Duodenal mucosa (tissue), 2 donors: ENCODE results near the gene PCP4.

ENCODE experiments used
- H3K27ac ChIP-seq: one replicate; pipeline ENCODE4 v1.7.0; 2013; ENCODE audit warnings: low read depth, low read length
- H3K27me3 ChIP-seq, 2 donors: one replicate each; pipeline ENCODE4 v1.7.0; 2013; ENCODE audit warnings: low read length in 2 of 2, control low read depth in 1 of 2; ENCODE audit not compliant: insufficient read depth in 2 of 2, control insufficient read depth in 1 of 2
- H3K36me3 ChIP-seq, 2 donors: one replicate each; pipeline ENCODE4 v1.7.0; 2013; ENCODE audit warnings: low read length in 2 of 2, control low read depth in 1 of 2; ENCODE audit not compliant: insufficient read depth in 2 of 2, control insufficient read depth in 1 of 2
- H3K4me1 ChIP-seq, 2 donors: one replicate each; pipeline ENCODE4 v1.7.0; 2013; ENCODE audit warnings: low read length in 2 of 2, control low read depth in 1 of 2; ENCODE audit not compliant: insufficient read depth in 2 of 2, control insufficient read depth in 1 of 2
- H3K4me3 ChIP-seq, 2 donors: one replicate each; pipeline ENCODE4 v1.7.0; 2013; ENCODE audit warnings: low read length in 2 of 2, low read depth in 1 of 2
- H3K9ac ChIP-seq, 2 donors: one replicate each; pipeline ENCODE4 v1.7.0; 2013; ENCODE audit warnings: low read length in 2 of 2, low read depth in 1 of 2
- H3K9me3 ChIP-seq, 2 donors: one replicate each; pipeline ENCODE4 v1.7.0; 2013; ENCODE audit warnings: low read length in 2 of 2, control low read depth in 1 of 2; ENCODE audit not compliant: control insufficient read depth in 1 of 2

PCP4 gene

GRCh38 chr21:39867198-39867650, at the start of gene PCP4:
TSS of gene PCP4 (plus strand) at chr21:39867438. CDS start at chr21:39867502, 64 bp downstream.
- Histone ChIP-seq H3K4me3 (no peak within 1 kb of the TSS), H3K9ac (no peak within 1 kb of the TSS), H3K9me3 (no peaks in the 10 kb centered on the region), H3K27me3 (peaks cover 4 to 6% of the 10 kb centered on the region in 2 donors), H3K27ac (no peak within 1 kb of the TSS), H3K36me3 (no peaks in the 10 kb centered on the region), H3K4me1 (no peaks in the 10 kb centered on the region)

- no peaks in the 10 kb centered on the region for H3K4me1 ChIP-seq
- H3K27ac ChIP-seq: no peak overlapping the region
- H3K9ac ChIP-seq: no peak overlapping the region
- H3K36me3 ChIP-seq: no peaks in the 10 kb centered on the region
- no peak overlapping the region for H3K4me3 ChIP-seq
- H3K27me3 ChIP-seq: no peaks in the 10 kb centered on the region
- H3K9me3 ChIP-seq: no peaks in the 10 kb centered on the region
Observed at GRCh38 chr21:39818557-39818956, 48.7 kb upstream of the PCP4 start.

- H3K36me3 ChIP-seq: no peaks in the 10 kb centered on the region
- no peak overlapping the region for H3K4me3 ChIP-seq
- no peak overlapping the region for H3K27ac ChIP-seq
- no peaks in the 10 kb centered on the region for H3K27me3 ChIP-seq
- no peak overlapping the region for H3K9ac ChIP-seq
- H3K4me1 ChIP-seq: no peaks in the 10 kb centered on the region
- H3K9me3 ChIP-seq: no peaks in the 10 kb centered on the region
Observed at GRCh38 chr21:39822042-39822441, 45.2 kb upstream of the PCP4 start.

GRCh38 chr21:39825250-39825649, 42.0 kb upstream of the PCP4 start:
- Histone ChIP-seq H3K27ac (no peak overlapping the region), H3K4me1 (no peaks in the 10 kb centered on the region), H3K4me3 (no peak overlapping the region), H3K27me3 (no peaks in the 10 kb centered on the region), H3K9me3 (no peaks in the 10 kb centered on the region), H3K9ac (no peak overlapping the region), H3K36me3 (no peaks in the 10 kb centered on the region)

- no peaks in the 10 kb centered on the region for H3K36me3 ChIP-seq
- no peak overlapping the region for H3K9ac ChIP-seq
- H3K27ac ChIP-seq: no peak overlapping the region
- H3K4me1 ChIP-seq: no peaks in the 10 kb centered on the region
- no peak overlapping the region for H3K4me3 ChIP-seq
- no peaks in the 10 kb centered on the region for H3K27me3 ChIP-seq
- H3K9me3 ChIP-seq: no peaks in the 10 kb centered on the region
Observed at GRCh38 chr21:39834543-39834942, 32.7 kb upstream of the PCP4 start.

DNA sequence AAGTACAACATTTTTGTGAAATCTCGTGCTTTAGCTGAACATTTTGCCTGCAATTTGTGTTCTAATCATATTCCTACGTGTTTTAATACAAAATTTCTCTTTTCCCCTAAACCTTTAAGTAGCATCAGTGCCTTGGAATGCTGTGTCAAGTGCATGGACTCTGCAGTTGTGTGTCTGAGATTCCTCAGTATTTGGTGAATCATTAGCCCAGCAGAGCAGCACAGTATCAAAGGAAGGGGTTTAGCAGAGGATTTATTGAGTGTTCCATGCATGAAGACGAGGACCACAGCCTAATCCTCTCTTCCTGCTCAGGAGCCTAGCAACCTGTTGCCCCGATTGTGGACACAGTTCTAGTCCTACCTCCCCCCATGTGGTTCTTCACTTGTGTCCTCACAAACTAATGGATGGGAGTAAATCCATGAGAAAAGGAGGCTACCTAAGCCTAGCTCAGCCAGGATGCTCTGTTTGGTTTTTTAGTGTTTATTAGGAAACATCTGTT, 29.3 kb upstream of the PCP4 start:
- Histone ChIP-seq H3K27ac (no peak overlapping the region), H3K36me3 (no peaks in the 10 kb centered on the region), H3K27me3 (no peaks in the 10 kb centered on the region), H3K4me3 (no peak overlapping the region), H3K9ac (no peak overlapping the region), H3K9me3 (no peaks in the 10 kb centered on the region), H3K4me1 (no peaks in the 10 kb centered on the region)

GRCh38 chr21:39840373-39841097, 26.7 kb upstream of the PCP4 start:
- Histone ChIP-seq H3K9ac (no peak overlapping the region), H3K36me3 (no peaks in the 10 kb centered on the region), H3K27ac (no peak overlapping the region), H3K27me3 (no peaks in the 10 kb centered on the region), H3K9me3 (no peaks in the 10 kb centered on the region), H3K4me1 (no peaks in the 10 kb centered on the region), H3K4me3 (no peak overlapping the region)

DNA sequence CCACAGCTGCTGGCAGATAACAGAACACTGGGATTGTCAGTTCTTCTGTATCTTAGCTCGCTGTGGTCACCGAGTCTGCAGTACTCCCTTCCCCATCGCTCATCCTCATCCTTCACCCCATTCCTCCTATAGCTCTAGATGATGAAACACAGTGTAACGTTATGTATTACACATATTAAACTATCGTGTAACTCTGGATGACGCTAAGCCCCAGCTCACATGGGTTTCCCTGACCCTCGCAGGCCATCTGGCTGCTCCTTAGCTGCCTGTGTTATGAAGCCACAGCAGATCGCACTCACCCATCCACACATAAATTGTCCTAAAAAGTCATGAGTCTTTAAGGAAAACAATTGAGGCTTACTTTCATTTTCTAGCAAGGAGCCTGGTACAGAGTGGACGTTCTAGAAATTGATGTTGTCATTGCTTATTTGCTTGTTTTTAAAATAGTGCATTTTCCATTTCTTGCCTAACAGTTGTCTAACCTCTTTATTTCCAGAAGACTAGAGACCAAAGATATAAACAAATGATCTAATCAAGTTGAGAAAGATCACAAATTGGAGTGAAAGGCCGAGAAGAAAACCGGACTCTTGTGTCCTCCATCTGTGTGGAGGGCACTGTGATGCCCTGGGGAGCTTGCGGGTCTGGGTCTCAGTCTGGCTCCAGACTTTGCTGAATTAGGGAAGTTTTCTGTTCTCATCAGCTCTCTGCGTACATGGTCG, 24.3 kb upstream of the PCP4 start:
- H3K9ac ChIP-seq: no peak overlapping the region
- no peaks in the 10 kb centered on the region for H3K36me3 ChIP-seq
- H3K27me3 ChIP-seq: no peaks in the 10 kb centered on the region
- H3K27ac ChIP-seq: no peak overlapping the region
- H3K4me3 ChIP-seq: no peak overlapping the region
- H3K4me1 ChIP-seq: no peaks in the 10 kb centered on the region
- no peaks in the 10 kb centered on the region for H3K9me3 ChIP-seq

GRCh38 chr21:39843483-39843882, 23.8 kb upstream of the PCP4 start:
- no peak overlapping the region for H3K27ac ChIP-seq
- H3K27me3 ChIP-seq: no peaks in the 10 kb centered on the region
- no peaks in the 10 kb centered on the region for H3K9me3 ChIP-seq
- no peak overlapping the region for H3K4me3 ChIP-seq
- no peaks in the 10 kb centered on the region for H3K36me3 ChIP-seq
- no peak overlapping the region for H3K9ac ChIP-seq
- no peaks in the 10 kb centered on the region for H3K4me1 ChIP-seq

- Histone ChIP-seq H3K27ac (no peak overlapping the region), H3K4me1 (no peaks in the 10 kb centered on the region), H3K9ac (no peak overlapping the region), H3K27me3 (no peaks in the 10 kb centered on the region), H3K9me3 (no peaks in the 10 kb centered on the region), H3K4me3 (no peak overlapping the region), H3K36me3 (no peaks in the 10 kb centered on the region)
Observed at GRCh38 chr21:39843916-39844315, 23.3 kb upstream of the PCP4 start.
